ENCODE data around the gene GALNTL6.

The GALNTL6 gene

GRCh38 chr4:172127168-172127567, 314.0 kb downstream of the GALNTL6 start:
- DNase-seq: no peak

GRCh38 chr4:172129593-172129992, 316.4 kb downstream of the GALNTL6 start:
- no peak for DNase-seq

GRCh38 chr4:172134521-172134920, 321.3 kb downstream of the GALNTL6 start:
- DNase-seq: no peak

- DNase-seq: no peak
Observed at GRCh38 chr4:172141025-172141424, 327.8 kb downstream of the GALNTL6 start.

- no peak for DNase-seq
Observed at GRCh38 chr4:172142281-172142741, 329.1 kb downstream of the GALNTL6 start.

GRCh38 chr4:172143605-172144314, 330.6 kb downstream of the GALNTL6 start:
- DNase-seq: no peak

- DNase-seq: no peak
Observed at GRCh38 chr4:172147687-172148086, 334.5 kb downstream of the GALNTL6 start.

GRCh38 chr4:172149329-172149728, 336.1 kb downstream of the GALNTL6 start:
- no peak for DNase-seq

- no peak for DNase-seq
Observed at GRCh38 chr4:172152284-172152683, 339.1 kb downstream of the GALNTL6 start.

GRCh38 chr4:172153719-172154118, 340.5 kb downstream of the GALNTL6 start:
- no peak for DNase-seq

GRCh38 chr4:172155838-172156345, 342.7 kb downstream of the GALNTL6 start:
- DNase-seq: no peak

- DNase-seq: no peak
Observed at GRCh38 chr4:172157946-172158345, 344.7 kb downstream of the GALNTL6 start.

GRCh38 chr4:172163215-172163614, 350.0 kb downstream of the GALNTL6 start:
- DNase-seq: no peak

- no peak for DNase-seq
Observed at GRCh38 chr4:172168888-172169287, 355.7 kb downstream of the GALNTL6 start.

GRCh38 chr4:172169871-172170270, 356.7 kb downstream of the GALNTL6 start:
- DNase-seq: no peak

GRCh38 chr4:172173206-172173605, 360.0 kb downstream of the GALNTL6 start:
- no peak for DNase-seq

- no peak for DNase-seq
Observed at GRCh38 chr4:172177382-172177781, 364.2 kb downstream of the GALNTL6 start.

GRCh38 chr4:172188248-172188988, 375.2 kb downstream of the GALNTL6 start:
- DNase-seq: no peak

- DNase-seq: peak; percentile 3
Observed at GRCh38 chr4:172202480-172203076, 389.4 kb downstream of the GALNTL6 start.

GRCh38 chr4:172207258-172207657, 394.1 kb downstream of the GALNTL6 start:
- DNase-seq: no peak

- no peak for DNase-seq
Observed at GRCh38 chr4:172207886-172208285, 394.7 kb downstream of the GALNTL6 start.

- DNase-seq: no peak
Observed at GRCh38 chr4:172220679-172221078, 407.5 kb downstream of the GALNTL6 start.

- DNase-seq: no peak
Observed at GRCh38 chr4:172225457-172225856, 412.3 kb downstream of the GALNTL6 start.

- no peak for DNase-seq
Observed at GRCh38 chr4:172232966-172233365, 419.8 kb downstream of the GALNTL6 start.

All from KG1 (cell line).